H9 (cell line): Measurements from ENCODE around the gene BRMS1. TPM values are rescaled to one million over a fixed set of nuclear protein-coding genes. Genes with fewer than 3 reads are reported as not detected.

ENCODE experiments used
- DNase-seq: peaks from one replicate; pipeline ENCODE4 v3.0.0-alpha.2; 2017
- H2AFZ ChIP-seq: one replicate; pipeline ENCODE4 v1.6.1; 2013; ENCODE audit warnings: mild to moderate bottlenecking, low read length, control low read depth, moderate library complexity
- H2AK5ac ChIP-seq: 2 replicates; pipeline ENCODE4 v1.6.1; 2013; ENCODE audit warnings: low read length, control low read depth, mixed read lengths; ENCODE audit not compliant: insufficient read length
- H2BK120ac ChIP-seq: one replicate; pipeline ENCODE4 v1.6.1; 2013; ENCODE audit warnings: low read depth, mild to moderate bottlenecking, low read length, control low read depth, inconsistent platforms; ENCODE audit not compliant: poor library complexity, severe bottlenecking
- H2BK12ac ChIP-seq: 2 replicates; pipeline ENCODE4 v1.6.1; 2013; ENCODE audit warnings: low read length, control low read depth, mixed read lengths, low read depth; ENCODE audit not compliant: insufficient read length
- H2BK15ac ChIP-seq: 2 replicates; pipeline ENCODE4 v1.6.1; 2013; ENCODE audit warnings: low read depth, low read length, control low read depth
- H2BK20ac ChIP-seq: one replicate; pipeline ENCODE4 v1.6.1; 2013; ENCODE audit warnings: low read depth, mild to moderate bottlenecking, low read length, control low read depth, inconsistent platforms; ENCODE audit not compliant: poor library complexity, severe bottlenecking
- H2BK5ac ChIP-seq: 2 replicates; pipeline ENCODE4 v1.6.1; 2013; ENCODE audit warnings: low read length, control low read depth, mixed read lengths; ENCODE audit not compliant: insufficient read length
- H3K14ac ChIP-seq: 2 replicates; pipeline ENCODE4 v1.6.1; 2013; ENCODE audit warnings: low read length, control low read depth; ENCODE audit not compliant: insufficient read depth
- H3K18ac ChIP-seq: 2 replicates; pipeline ENCODE4 v1.6.1; 2013; ENCODE audit warnings: low read depth, mild to moderate bottlenecking, mixed read lengths, low read length, control low read depth; ENCODE audit not compliant: insufficient read length
- H3K23ac ChIP-seq: 2 replicates; pipeline ENCODE4 v1.6.1; 2013; ENCODE audit warnings: low read length, control low read depth, mixed read lengths, low read depth; ENCODE audit not compliant: insufficient read length
- H3K23me2 ChIP-seq: 2 replicates; pipeline ENCODE4 v1.6.1; 2013; ENCODE audit warnings: low read depth, mild to moderate bottlenecking, mixed read lengths, low read length, control low read depth; ENCODE audit not compliant: insufficient read length, poor library complexity, severe bottlenecking
- H3K27ac ChIP-seq: 2 replicates; pipeline ENCODE4 v1.5.1; 2013; ENCODE audit warnings: low read length, control low read depth, mixed read lengths, low read depth; ENCODE audit not compliant: insufficient read length
- H3K27me3 ChIP-seq: 2 replicates; pipeline ENCODE4 v1.6.1; 2013; ENCODE audit warnings: low read length, control low read depth, inconsistent platforms; ENCODE audit not compliant: insufficient read depth
- H3K4ac ChIP-seq: 2 replicates; pipeline ENCODE4 v1.6.1; 2013; ENCODE audit warnings: low read depth, mild to moderate bottlenecking, control low read depth, inconsistent platforms, low read length, moderate library complexity
- H3K4me1 ChIP-seq: 2 replicates; pipeline ENCODE4 v1.6.1; 2013; ENCODE audit warnings: low read length, control low read depth, inconsistent platforms; ENCODE audit not compliant: insufficient read depth
- H3K4me2 ChIP-seq: 2 replicates; pipeline ENCODE4 v1.6.1; 2013; ENCODE audit warnings: low read length, control low read depth, mixed read lengths; ENCODE audit not compliant: insufficient read length, insufficient read depth
- H3K56ac ChIP-seq: 2 replicates; pipeline ENCODE4 v1.6.1; 2013; ENCODE audit warnings: low read depth, mild to moderate bottlenecking, mixed read lengths, low read length, control low read depth; ENCODE audit not compliant: insufficient read length
- H3K79me1 ChIP-seq: 2 replicates; pipeline ENCODE4 v1.6.1; 2013; ENCODE audit warnings: low read depth, mild to moderate bottlenecking, moderate library complexity, low read length, control low read depth, inconsistent platforms; ENCODE audit not compliant: insufficient read depth, poor library complexity, severe bottlenecking
- H3K79me2 ChIP-seq: 2 replicates; pipeline ENCODE4 v1.6.1; 2013; ENCODE audit warnings: low read length, control low read depth, inconsistent platforms; ENCODE audit not compliant: insufficient read depth
- H3K9ac ChIP-seq: 2 replicates; pipeline ENCODE4 v1.6.1; 2013; ENCODE audit warnings: low read length, control low read depth, mixed read lengths; ENCODE audit not compliant: insufficient read length; ENCODE audit errors: extremely low read depth
- H3K9me3 ChIP-seq: one replicate; pipeline ENCODE4 v1.6.1; 2013; ENCODE audit warnings: low read depth, low read length, inconsistent platforms; ENCODE audit not compliant: control insufficient read depth
- H3T11ph ChIP-seq: one replicate; pipeline ENCODE4 v1.6.1; 2013; ENCODE audit warnings: mild to moderate bottlenecking, low read length, control low read depth, inconsistent platforms
- H4K20me1 ChIP-seq: one replicate; pipeline ENCODE4 v1.6.1; 2013; ENCODE audit not compliant: control insufficient read depth, insufficient read length, insufficient read depth
- H4K5ac ChIP-seq: 2 replicates; pipeline ENCODE4 v1.6.1; 2013; ENCODE audit warnings: low read depth, mild to moderate bottlenecking, mixed read lengths, low read length, control low read depth; ENCODE audit not compliant: insufficient read length
- H4K8ac ChIP-seq: replicated peaks from 2 replicates; pipeline ENCODE4 v1.6.1; 2013; ENCODE audit warnings: low read length, control low read depth, mixed read lengths, low read depth; ENCODE audit not compliant: insufficient read length
- H4K91ac ChIP-seq: 2 replicates; pipeline ENCODE4 v1.6.1; 2013; ENCODE audit warnings: low read depth, mild to moderate bottlenecking, moderate library complexity, mixed read lengths, low read length, control low read depth; ENCODE audit not compliant: insufficient read length
- H3K27ac Mint-ChIP-seq, 3 experiments: 2 replicates in 2 of 3; 3 replicates in 1 of 3; pipeline ENCODE4 v1.8.0; 2020 to 2021; ENCODE audit warnings: mixed read lengths in 3 of 3, mild to moderate bottlenecking in 1 of 3, moderate library complexity in 1 of 3
- H3K27me3 Mint-ChIP-seq: 2 replicates; pipeline ENCODE4 v1.8.0; 2021; ENCODE audit warnings: low read depth, mild to moderate bottlenecking, moderate library complexity, mixed read lengths
- H3K36me3 Mint-ChIP-seq, 3 experiments: 2 replicates in 2 of 3; 3 replicates in 1 of 3; pipeline ENCODE4 v1.8.0; 2020 to 2021; ENCODE audit warnings: low read depth in 3 of 3, mixed read lengths in 3 of 3; ENCODE audit not compliant: insufficient read depth in 1 of 3
- H3K4me1 Mint-ChIP-seq, 2 experiments: 2 replicates each; pipeline ENCODE4 v1.8.0; 2020; ENCODE audit warnings: mixed read lengths in 2 of 2
- H3K4me3 Mint-ChIP-seq, 2 experiments: 2 replicates in 1 of 2; 3 replicates in 1 of 2; pipeline ENCODE4 v1.8.0; 2020 to 2021; ENCODE audit warnings: mild to moderate bottlenecking in 2 of 2, mixed read lengths in 2 of 2, moderate library complexity in 1 of 2
- H3K9me3 Mint-ChIP-seq, 2 experiments: 2 replicates in 1 of 2; 3 replicates in 1 of 2; pipeline ENCODE4 v1.8.0; 2020; ENCODE audit warnings: mild to moderate bottlenecking in 2 of 2, mixed read lengths in 2 of 2, moderate library complexity in 1 of 2
- WGBS: extraction: QIAGEN DNeasy Blood & Tissue Kit; methylation state at CpG from one replicate; pipeline ENCODE4 v1.1.7; 2013; ENCODE audit warnings: missing lambda C conversion rate, low lambda C conversion rate, mixed read lengths; ENCODE audit not compliant: insufficient read length; ENCODE audit errors: extremely low coverage; 5-methylcytosine and 5-hydroxymethylcytosine counted together
- long read RNA-seq: library from polyadenylated mRNA; unstranded; transcript quantifications from one replicate; pipeline ENCODE4 v2.0.0, GENCODE V29; 2020
- total RNA-seq: library from RNA; stranded (reverse); gene quantifications from 2 replicates; pipeline ENCODE4 v1.2.1, GENCODE V29; 2021
- TF ChIP-seq, protein P1 (sequence below): fragments of 200-600 bp; sonication (generic); conservative IDR thresholded peaks from 3 replicates; pipeline ENCODE4 v1.8.0; 2021; ENCODE audit warnings: antibody characterized with exemption, mild to moderate bottlenecking

Gene BRMS1
- 50.1 and 50.5 TPM in 2 replicates for total RNA-seq
- long read RNA-seq, transcript BRMS1-202 (10 exons, 1,363 nt) = minor isoform, 13 of 345 reads
- long read RNA-seq, transcript BRMS1-201 (10 exons, 1,445 nt) = major isoform, 299 of 345 reads
- long read RNA-seq, partial matches to known transcripts = 8 of 345 reads
- long read RNA-seq, other reads (novel, unspliced or antisense) = 22 of 345 reads

- no peak within 1 kb of the TSS for H2AFZ ChIP-seq
- WGBS = no CpG with 5 or more reads among the region's 59 CpGs
Observed at GRCh38 chr11:66344550-66345315, at the start of gene BRMS1. Gene BRMS1 (minus strand): TSS chr11:66345104. CDS start chr11:66342234, 2,870 bp downstream.

More at GRCh38 chr11:66344550-66345315, at the start of gene BRMS1:
- no peaks in the 10 kb centered on the region for H3K9me3 ChIP-seq
- peaks cover 18% of the 10 kb centered on the region for H3K23me2 ChIP-seq
- TF ChIP-seq, protein P1, sequence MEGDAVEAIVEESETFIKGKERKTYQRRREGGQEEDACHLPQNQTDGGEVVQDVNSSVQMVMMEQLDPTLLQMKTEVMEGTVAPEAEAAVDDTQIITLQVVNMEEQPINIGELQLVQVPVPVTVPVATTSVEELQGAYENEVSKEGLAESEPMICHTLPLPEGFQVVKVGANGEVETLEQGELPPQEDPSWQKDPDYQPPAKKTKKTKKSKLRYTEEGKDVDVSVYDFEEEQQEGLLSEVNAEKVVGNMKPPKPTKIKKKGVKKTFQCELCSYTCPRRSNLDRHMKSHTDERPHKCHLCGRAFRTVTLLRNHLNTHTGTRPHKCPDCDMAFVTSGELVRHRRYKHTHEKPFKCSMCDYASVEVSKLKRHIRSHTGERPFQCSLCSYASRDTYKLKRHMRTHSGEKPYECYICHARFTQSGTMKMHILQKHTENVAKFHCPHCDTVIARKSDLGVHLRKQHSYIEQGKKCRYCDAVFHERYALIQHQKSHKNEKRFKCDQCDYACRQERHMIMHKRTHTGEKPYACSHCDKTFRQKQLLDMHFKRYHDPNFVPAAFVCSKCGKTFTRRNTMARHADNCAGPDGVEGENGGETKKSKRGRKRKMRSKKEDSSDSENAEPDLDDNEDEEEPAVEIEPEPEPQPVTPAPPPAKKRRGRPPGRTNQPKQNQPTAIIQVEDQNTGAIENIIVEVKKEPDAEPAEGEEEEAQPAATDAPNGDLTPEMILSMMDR = peak; percentile 11; the same call in 1 of the 3 replicates
- H3K79me2 ChIP-seq = peaks cover 2% of the 10 kb centered on the region; the same call in 1 of the 2 replicates
- peaks cover 0 to 3% of the 10 kb centered on the region in 2 experiments; a peak in 4 of 5 replicates for H3K9me3 Mint-ChIP-seq
- H2BK5ac ChIP-seq = no peak within 1 kb of the TSS
- H2BK120ac ChIP-seq = no peak within 1 kb of the TSS
- no peak within 1 kb of the TSS for H3T11ph ChIP-seq
- H3K4me1 Mint-ChIP-seq = peaks cover 26 to 28% of the 10 kb centered on the region in 2 experiments
- H2AK5ac ChIP-seq = no peak within 1 kb of the TSS
- H3K18ac ChIP-seq = peak within 1 kb of the TSS; percentile 78
- H3K23ac ChIP-seq = no peak within 1 kb of the TSS
- H4K20me1 ChIP-seq = peaks cover 3% of the 10 kb centered on the region
- peak; percentile 96 for DNase-seq
- H2BK20ac ChIP-seq = no peak within 1 kb of the TSS
- peak within 1 kb of the TSS; percentile 84 for H3K4me2 ChIP-seq
- no peaks in the 10 kb centered on the region for H3K27me3 ChIP-seq
- no peak within 1 kb of the TSS for H4K91ac ChIP-seq
- H3K4me1 ChIP-seq = no peaks in the 10 kb centered on the region
- H3K79me1 ChIP-seq = no peaks in the 10 kb centered on the region
- H3K9ac ChIP-seq = peak within 1 kb of the TSS; percentile 83
- H3K14ac ChIP-seq = peak within 1 kb of the TSS; percentile 80; the same call in 1 of the 2 replicates
- no peak within 1 kb of the TSS for H4K8ac ChIP-seq
- H3K4ac ChIP-seq = no peak within 1 kb of the TSS
- peaks cover 4% of the 10 kb centered on the region for H3K27me3 Mint-ChIP-seq
- peak within 1 kb of the TSS; percentile 95 to 98 for H3K4me3 Mint-ChIP-seq
- no peak within 1 kb of the TSS for H3K56ac ChIP-seq
- no peak within 1 kb of the TSS for H3K27ac ChIP-seq
- H2BK15ac ChIP-seq = no peak within 1 kb of the TSS
- no peak within 1 kb of the TSS for H2BK12ac ChIP-seq
- H4K5ac ChIP-seq = no peak within 1 kb of the TSS
- H3K27ac Mint-ChIP-seq = peak within 1 kb of the TSS; percentile 77 to 99 (median 96)
- peaks cover 12 to 22% (median 15%) of the 10 kb centered on the region in 3 experiments for H3K36me3 Mint-ChIP-seq
